NCI-H1417 treated with DMSO at 0.1 percent for 48 hours (cell line): ENCODE results near the gene NDUFB5.

ENCODE experiments used
- DNase-seq: peaks from one replicate; lab custom pipeline; 2025; lab: John Stamatoyannopoulos, UW

The NDUFB5 gene

GRCh38 chr3:179604321-179605078 is at the start of gene NDUFB5, which contains the start of gene MRPL47:
Gene NDUFB5 (plus strand): TSS chr3:179604794. CDS start chr3:179604816, 22 bp downstream.
Gene MRPL47 (minus strand): TSS chr3:179604638. CDS start chr3:179604624, 14 bp downstream.
- DNase-seq = peak; percentile 96

DNA sequence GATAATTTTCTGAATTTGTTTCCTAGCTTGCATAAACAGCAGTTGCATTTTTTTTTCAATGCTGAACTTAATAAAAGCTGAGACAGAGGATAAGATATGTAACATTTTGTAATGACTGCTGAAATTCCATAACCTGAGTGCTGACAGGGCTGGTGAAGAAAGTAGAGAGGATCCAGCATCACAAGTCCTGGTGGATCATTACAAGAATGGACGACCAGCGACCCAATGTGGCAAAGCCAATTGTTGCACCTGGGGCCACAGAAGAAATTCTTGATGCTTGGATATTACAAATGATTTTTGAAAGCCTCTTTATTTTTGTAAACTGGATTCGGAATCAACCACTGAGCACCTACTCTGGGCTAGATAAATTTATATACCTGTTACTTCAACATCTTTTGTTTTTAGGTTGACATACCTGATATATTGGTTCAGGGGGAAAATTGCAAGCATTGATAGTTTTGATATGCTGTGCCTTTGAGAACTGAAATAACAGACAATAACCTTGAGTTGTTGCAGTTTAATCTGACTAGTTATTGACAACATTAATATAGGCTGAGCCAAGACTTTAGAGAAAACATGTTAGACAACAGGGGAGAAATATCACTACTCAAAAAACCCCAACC is 45.7 kb upstream of the NDUFB5 start:
- no peak for DNase-seq

DNA sequence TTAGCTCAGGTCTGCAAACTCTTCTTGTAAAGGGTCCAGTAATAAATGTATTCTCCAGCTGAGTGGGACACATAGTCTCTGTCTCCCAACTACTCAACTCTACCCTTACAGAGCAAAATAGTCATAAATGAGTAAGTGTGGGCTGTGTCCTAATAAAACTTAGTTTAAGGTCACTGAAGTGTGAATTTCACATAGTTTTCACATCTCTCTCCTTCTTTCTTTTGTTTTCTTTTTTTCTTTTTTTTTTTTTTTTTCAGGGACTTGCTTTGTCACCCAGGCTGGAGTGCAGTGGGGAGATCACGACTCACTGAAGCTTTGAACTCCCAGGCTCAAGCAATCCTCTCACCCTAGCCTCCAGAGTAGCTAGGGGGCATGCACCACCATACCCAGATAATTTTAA is 43.8 kb upstream of the NDUFB5 start:
- no peak for DNase-seq

GRCh38 chr3:179562591-179563270 is 41.9 kb upstream of the NDUFB5 start, which contains the start of gene ACTL6A:
Gene ACTL6A (plus strand): TSS chr3:179562926. CDS start chr3:179563093, 167 bp downstream.
- DNase-seq = peak; percentile 99

DNA sequence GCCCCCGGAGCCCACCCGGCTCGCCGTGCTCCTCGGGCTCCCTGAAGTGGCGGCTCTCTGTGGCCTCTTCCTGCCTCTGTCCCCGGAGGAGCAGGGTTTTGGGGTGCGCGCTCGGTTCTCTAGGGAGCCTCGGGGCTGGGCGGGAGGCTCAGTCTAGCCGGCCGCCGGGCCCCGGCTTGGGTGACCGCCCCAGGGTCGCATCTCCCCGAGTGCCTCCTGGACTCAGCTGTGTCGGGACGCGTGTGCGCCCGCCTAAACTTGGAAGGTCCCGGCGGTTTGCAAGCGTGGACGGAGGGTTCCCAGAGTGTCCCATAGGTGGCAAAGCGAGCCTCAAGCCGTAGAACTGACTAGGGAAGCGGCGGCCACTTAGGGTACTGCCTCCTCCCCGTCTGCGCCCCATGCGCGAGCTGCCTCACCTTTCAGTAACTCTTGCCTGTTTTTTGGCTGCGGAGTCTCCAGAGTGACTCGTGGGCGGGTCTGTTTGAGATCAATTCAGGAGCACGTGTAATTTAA is 41.3 kb upstream of the NDUFB5 start:
- DNase-seq = no peak

- no peak for DNase-seq
These were observed 39.1 kb upstream of the NDUFB5 start for GRCh38 chr3:179565496-179565895.

GRCh38 chr3:179580992-179581391 is 23.6 kb upstream of the NDUFB5 start:
- DNase-seq = no peak

DNA sequence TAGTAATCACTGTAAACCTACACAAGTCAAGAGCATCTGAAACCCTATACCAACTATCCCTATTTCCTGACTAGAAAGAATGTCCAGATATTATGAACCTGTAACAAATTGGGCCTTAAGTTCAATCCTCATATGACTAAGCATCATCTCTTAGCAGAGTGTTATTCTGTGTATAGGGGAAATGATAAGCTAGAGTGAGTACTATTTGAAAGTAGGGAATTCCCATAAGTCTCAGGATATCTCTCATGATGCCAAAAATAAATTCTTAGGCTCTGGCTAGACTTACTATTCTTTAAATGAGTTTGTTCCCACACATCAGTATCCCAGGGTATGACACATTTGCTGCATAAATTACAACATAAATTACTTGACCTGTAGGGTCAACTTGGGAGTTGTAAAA is 15.5 kb upstream of the NDUFB5 start:
- no peak for DNase-seq

DNA sequence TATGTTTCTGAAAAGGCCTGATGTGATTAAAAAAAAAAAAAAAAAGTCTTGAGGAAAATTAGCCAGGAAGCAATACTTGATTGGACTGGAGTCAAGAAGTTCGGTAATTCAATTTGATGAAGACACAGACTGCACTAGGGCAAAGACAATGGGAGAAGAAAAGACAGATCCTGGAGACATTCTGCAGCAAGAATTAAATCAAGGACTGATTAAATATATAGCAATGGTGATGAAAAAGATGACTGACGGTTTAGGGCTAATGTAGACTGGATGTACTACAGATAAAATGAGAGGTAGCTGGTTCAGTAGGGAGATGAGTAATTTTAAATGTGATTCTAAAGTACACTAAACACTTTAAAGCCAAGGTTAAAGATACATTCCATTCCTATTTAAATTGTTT is 13.9 kb upstream of the NDUFB5 start:
- no peak for DNase-seq

DNA sequence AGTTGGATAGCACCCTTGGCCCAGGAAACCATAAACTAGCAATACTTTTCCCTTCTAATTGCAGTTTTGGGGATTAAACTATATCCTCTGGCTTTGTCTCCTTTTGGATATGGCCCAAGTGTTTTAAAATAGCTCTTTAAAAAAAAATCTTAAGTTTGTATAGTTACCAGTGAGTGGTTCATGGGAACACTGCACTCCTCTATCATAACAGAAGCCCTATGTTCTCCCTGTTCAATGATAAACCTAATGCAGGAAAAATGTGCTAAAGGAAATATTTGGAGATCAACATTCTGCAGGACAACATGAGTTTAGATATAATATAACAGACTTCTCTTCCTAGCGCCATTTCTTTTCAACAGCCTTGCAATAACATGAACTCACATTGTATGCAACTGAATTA is 13.3 kb upstream of the NDUFB5 start:
- DNase-seq = no peak

GRCh38 chr3:179599531-179599930 is 5.1 kb upstream of the NDUFB5 start:
- DNase-seq = no peak

DNA sequence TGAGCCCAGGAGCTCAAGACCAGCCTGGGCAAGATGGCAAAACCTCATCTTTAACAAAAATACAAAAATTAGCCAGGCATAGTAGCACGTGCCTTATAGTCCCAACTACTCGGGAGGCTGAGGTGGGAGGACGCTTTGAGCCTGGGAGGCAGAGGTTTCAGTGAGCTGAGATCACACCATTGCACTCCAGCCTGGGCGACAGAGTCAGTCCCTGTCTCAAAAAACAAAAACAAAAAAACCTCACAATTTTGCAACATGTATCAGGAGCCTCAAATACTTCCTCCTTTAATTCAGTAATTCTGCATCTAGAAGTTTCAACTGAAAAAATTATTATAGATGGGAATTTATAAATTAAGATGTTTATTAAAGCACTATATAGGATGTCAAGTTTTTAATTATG is 1.3 kb upstream of the NDUFB5 start:
- no peak for DNase-seq

DNA sequence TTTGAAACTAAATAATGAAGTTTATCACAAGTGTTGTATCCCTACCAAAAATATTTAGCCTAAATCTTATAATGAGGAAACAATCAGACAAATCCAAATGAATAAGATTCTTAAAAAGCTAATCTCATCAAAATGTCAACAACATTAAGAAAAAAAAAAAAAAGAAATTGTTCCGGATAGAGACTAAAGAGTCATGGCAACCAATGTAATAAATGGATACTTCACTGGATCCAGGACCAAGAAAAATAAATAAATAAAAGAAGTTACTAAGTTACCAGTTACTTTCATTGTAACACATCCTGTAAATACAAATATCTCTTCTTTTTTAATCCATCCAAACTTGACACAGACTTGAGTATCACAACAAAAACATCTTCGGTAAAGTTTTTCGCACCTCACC is 763 bp upstream of the NDUFB5 start:
- no peak for DNase-seq

GRCh38 chr3:179606534-179607085 is 2.0 kb downstream of the NDUFB5 start:
- no peak for DNase-seq

- no peak for DNase-seq
These were observed 4.5 kb downstream of the NDUFB5 start for GRCh38 chr3:179608931-179609720.

GRCh38 chr3:179610066-179610465 is 5.5 kb downstream of the NDUFB5 start:
- DNase-seq = no peak

DNA sequence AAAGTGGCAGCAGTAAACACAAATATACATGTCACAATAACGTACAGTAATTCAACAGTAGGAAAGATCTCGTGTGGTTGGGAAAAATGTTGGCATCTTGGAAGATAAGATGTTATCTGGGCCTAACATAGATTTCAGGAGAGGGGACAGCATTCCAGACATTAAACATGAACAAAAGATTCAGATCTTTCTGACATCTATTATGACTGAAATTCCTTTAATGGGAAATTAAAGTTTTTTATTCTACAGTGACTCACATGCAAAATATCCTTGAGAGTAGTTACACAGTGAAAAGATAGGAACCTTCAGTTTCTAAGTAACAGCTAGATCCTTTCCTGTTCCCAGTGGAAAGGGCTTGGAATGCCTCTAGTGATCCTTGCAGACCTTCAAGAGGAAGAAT is 9.2 kb downstream of the NDUFB5 start:
- no peak for DNase-seq

GRCh38 chr3:179615458-179616173 is 11.0 kb downstream of the NDUFB5 start:
- no peak for DNase-seq

- DNase-seq = no peak
These were observed 17.4 kb downstream of the NDUFB5 start for GRCh38 chr3:179622023-179622422.

GRCh38 chr3:179624451-179624850 is 19.9 kb downstream of the NDUFB5 start:
- DNase-seq = no peak
